CD4-positive, alpha-beta T cell treated with Interleukin-2 at 100 ng/mL for 4 hours (primary cell): ENCODE measurements around the gene SYPL1.
"Not testable (repeated sequence)": the region's sequence is repeated elsewhere in the genome, so short reads cannot be mapped to it uniquely, and the experiment has no call there.

Experiments used
- DNase-seq: peaks from one replicate; pipeline ENCODE4 v3.0.0-alpha.2; 2020; ENCODE audit warnings: low spot score

Gene SYPL1

DNA sequence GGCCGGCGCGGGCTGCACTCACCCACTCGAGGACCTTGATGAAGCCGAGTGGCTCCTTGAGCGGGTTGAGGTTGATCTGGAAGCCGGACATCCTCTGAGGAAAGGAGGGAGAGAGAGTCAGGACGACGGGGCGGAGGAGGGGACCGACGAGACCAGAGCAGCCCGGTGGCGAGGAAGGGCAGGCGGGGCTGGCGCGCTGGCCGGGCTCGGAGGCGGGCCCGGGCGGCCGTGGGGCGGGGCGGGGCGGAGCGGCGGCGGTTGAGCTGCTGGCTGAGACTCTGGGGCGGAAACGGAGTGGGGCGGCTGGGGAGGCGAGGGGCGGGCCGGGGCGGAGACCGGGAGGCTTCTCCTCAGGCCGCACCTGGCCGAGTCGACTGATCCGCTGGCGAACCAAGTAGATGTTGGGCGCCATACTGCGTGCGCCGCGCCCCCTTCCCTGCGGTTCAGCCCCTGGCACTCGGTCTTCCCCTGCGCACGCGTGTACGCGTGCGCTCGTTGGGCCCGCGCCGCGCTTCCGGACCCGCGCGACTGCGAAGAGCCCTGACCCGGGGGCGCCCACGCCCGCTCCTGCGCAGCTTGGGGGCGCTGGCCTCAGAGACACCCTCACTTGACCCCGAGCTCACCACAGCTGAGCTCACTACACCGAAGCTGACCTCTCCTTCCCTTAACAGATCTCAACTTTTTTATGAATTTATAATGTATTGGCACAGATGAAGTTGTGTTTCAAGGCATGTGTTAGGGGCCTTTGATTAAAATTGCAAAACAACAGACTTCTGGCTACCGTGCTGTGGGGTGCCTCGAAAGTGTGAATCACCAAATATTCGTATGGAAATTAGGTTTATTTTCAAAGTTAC is at the start of gene SYPL1:
Gene SYPL1 (minus strand): TSS at position 195 of the 854 bp plus-strand sequence. CDS start 104 bp downstream, at position 91.
- peak; percentile 93 for DNase-seq

DNA sequence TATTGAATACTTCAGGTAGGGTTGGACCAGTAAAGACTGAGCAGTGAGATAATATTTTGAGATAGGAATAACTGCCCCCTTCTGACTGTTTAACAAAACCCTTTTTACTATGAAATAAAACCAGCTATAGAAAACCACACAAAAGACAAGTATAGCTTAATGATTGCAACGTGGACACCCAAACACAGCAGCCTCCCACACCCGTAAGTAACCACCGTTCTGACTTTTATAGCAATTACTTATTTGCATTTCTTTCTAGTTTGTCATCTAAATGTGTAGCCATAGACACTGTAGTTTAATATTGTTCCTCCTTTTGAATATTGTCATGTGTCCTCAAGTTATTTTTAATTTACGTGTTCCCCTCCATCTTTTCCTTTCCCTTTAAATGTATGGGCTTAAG is 42.9 kb upstream of the SYPL1 start:
- no peak for DNase-seq

DNA sequence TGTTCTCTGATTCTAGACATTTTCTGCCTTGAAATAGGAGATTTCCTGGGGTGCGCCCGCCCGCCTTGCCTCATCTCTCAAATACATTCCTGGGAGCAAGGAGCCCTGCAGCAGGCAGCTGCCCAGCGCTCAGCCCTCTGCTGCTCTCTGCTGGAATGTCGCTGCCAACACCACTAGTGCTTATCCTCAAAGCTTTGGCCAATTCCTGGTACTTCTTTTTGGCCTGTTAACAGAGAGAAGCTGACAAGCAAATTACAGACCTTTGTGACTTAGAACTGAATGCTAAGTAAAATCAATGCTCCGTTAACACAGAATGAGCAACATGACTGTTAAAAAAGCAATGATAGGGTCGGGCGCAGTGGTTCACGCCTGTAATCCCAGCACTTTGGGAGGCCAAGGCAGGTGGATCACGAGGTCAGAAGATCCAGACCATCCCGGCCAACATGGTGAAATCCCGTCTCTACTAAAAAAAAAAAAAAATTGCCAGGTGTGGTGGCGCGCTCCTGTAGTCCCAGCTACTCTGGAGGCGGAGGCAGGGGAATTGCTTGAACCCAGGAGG is 41.9 kb upstream of the SYPL1 start:
- DNase-seq, result peak; percentile 76

DNA sequence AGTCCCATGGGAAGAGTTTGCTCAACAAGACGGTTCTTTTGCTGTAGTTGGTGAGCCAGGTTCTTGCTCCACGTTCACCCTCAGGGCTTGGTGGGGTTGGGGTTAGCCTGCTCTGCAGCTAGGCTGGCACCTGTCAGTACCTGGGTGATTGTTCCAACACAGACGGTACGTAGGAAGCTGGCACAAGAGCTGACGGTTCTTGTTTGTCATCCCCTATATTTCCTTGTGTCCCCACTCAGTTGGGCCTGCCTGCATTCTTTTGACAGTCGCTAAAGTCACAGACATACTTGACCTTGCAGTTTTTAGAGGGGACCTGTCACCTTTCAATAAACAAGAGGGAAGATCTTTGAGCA is 40.2 kb upstream of the SYPL1 start:
- DNase-seq, result no peak

DNA sequence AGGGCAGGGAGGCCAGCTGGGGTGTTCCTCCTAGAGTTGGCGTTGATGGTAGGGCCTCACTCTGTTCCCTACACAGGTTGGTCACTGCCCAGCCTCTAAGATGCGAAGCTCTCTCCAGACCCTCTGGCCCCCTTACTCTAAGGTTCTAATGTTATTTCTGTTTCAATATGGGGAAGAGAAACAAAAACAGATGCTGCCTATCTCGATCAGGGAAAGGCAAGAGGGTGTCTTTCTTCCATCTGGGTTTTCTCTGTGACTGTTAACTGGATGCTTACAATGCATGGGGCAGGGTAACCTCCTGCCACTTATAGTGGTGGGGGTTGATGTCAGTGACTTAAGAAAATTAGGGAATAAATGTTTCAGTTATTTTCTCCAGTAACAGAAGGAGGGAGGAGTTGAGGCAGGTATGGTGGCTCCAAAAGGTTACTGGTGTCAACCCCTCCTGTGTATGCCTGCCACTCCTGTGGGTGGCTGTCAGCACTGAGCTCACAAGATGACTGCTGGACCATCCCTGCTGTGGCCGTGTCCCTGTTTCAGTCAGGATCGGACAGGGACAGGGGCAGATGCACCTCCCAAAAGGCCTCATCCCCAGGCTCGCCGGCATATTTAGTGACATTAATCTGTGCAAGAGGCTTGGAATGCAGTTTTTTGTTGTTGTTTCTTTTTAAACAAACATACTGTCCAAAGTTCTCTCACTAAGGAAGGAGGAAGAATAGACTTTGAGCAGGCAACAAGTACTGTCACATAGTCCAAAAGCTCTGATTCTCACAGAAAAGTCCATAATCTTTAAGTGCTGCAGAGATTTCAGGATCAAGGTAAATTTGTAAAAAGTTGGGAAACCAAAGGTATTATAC is 39.6 kb upstream of the SYPL1 start:
- DNase-seq, result no peak

DNA sequence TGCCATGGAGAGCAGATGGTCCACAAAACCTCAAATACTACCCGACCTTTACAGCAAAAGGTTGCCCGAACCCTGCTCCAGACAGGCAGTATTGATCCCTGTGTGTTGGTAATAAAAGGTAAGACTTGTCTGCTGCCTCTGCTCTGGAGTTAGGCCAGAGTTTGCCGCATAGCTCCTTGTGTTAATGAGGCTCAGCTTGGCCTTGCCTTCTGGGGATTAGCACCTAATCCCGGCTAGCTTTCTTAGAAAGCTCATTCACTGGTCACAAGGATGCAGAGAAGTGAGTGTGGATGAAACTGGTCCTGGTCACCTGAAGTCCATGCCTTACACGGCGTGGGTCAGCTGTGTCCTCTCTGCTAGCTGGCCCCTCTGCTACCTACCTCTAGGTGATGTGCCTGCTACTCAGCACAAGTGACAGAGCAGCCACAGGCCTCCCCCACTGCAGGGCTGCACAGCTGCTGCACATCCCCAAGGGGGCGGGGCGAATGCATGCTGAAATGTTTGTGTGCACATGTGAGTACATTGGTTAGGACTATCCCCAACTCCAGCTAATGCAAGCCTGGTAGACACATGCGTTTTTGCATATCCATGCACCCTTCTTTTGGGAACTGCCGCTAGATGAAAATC is 31.7 kb upstream of the SYPL1 start:
- DNase-seq, result no peak

DNA sequence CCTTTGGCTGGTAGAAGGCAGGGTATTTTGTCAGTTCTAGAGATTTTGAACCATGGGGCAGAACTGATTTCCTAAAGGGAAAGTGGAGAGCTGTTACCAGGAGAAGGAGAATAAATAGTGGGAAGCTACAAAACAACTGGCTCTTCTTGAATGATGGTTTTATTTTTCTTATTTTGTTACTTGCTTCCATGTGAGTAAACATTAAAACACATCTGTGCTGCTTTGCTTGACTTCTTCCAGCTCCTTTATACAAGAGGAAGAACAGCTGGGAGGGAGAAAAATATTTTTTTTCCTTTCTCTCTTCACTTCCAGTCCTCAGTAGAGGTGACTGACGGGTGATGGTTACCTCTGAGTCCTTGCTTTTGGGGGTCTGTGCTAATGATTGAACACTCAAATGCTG is 30.0 kb upstream of the SYPL1 start:
- DNase-seq, result no peak

DNA sequence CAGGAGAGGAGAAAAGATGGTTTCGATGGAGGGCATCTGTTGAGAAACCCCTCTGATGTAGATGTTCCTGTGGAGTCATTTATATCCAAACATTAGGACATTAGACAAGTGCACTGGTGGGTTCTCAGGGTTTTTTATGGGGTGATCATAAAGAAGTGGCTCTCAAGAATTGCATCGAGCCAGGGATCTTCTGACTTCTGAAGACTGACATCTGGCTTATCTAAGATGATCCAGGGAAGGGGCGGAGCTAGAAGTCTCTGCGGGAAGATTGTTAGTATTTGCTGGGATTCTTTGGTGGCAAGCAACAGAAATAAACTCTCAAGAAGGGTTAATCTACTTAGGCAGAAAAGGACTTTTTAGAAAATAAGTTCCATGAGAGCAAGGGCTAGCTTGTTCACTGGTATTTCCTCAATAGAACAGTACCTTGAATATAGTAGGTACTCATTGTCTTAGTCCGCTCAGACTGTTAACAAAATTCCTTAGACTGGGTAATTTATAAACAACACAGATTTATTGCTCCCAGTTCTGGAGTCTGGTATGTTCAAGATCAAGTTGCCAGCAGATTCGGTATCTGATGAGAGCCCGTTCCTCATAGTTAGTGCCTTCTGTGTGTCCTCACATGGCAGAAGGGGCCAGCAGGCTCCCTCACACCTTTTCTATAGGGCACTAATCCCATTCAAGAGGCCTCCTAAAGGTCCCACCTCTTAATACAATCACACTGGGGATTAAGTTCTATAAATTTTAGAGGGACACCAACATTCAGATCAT is 28.5 kb upstream of the SYPL1 start:
- no peak for DNase-seq

DNA sequence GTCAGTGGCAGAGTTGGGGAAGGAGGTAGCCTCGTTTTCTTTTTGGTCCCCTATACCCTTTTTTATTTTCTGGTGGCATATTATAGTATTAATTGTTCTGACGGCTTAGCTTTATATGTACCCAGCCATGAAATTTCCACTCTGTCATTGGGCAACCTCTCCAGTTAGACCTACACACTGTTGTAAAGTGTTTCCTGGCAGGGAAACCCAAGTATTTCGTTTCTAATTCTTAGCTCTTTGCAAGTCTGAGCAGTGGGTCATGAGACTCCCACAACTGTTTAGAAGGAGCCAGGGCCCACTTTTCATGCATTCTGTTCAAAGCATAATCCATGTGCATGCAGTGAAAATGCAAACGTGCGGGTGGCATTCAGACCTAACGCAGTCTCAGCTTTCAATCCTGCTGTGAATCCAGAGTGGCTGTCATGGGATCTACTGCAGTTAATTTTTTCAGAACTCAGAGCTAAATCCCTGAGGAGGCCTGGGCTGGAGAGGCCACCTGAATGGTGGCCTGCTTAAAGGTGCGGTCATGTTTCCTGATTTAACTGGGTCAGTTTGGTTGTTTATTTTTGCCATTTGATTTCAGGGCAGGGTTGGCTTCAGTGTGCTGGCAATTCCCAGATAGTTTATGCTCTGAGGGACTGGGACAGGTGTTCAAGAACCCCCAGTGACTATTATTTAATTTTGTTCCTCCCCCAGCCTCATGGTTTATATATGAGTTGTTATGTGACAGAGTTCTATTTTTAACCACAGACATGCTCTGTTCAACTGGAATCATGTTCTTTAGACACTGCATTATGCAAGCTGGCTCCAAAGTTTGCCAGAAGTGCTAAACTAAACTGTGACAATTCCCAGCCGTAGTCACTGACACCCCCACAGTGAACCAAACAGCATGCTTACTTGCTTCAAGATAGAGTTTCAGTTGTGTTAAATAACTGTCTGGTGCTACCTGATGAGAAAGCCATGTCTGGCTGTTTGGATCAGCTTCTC is 27.4 kb upstream of the SYPL1 start:
- no peak for DNase-seq

DNA sequence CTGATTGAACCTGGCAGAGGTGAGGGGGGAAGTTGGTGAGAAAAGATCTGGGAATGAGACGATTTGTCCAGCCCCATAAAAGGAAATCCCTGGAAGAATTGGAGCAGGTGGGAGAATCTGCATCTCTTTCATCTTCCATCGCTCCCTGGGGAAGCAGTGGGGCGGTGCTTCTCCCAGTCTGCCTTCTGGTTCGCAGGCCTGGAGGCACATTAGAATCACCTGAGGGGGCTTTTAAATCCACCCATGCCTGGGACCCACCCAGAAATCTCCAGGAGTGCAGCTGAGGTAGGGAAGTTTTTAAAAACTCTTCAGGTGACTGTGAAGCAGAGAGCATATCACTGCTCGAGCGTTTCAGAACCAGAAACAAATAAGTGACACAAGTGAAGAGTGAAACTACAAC is 26.7 kb upstream of the SYPL1 start:
- no peak for DNase-seq

DNA sequence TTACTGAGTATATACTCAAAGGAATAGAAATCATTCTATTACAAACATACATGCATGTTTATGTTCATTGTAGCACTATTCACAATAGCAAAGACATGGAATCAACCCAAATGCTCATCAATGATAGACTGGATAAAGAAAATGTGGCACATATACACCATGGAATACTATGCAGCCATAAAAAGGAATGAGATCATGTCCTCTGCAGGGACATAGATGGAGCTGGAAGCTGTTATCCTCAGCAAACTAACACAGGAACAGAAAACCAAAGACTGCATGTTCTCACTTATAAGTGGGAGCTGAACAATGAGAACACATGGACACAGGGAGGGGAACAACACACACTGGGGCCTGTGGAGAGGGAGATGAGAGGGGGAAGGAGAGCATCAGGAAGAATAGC is 26.1 kb upstream of the SYPL1 start:
- DNase-seq, result not testable (repeated sequence)

DNA sequence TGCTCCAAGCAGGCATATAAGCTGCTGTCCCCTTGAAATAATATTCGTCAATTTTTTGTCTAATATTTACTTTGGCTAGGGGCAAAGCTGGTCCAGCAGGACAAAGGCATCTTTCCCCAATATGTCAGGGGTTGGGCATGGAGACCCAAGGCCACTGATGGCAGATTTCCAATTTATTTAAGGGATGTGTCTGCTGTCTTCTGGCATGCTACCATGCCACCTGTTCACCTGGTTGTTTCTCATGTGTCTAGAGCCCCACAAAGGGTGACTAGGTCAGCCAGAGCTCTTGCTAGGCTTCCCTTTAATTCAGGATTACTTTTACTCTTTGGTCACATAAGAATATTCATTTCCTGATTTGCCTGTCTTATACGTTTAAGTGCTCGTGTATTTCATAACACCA is 22.1 kb upstream of the SYPL1 start:
- no peak for DNase-seq

DNA sequence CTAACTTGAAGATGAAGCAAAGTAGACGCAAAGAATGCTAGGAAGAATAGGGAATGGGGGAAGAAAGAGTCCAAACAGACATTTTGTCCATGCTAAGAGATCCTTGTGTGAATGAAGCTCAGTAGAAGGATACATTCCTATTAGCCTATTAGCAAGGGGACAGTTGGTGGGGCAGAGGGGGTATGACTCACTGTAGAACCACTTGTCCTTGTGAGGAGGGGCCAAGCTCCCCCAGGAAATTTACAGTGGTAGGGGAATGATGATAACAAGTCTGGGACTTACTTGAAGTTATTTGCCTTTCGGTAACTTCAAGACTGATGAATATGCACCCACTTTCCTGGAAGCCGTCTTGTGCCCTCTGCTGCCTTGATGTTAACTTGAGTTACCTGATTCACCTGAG is 17.2 kb upstream of the SYPL1 start:
- DNase-seq, result no peak

DNA sequence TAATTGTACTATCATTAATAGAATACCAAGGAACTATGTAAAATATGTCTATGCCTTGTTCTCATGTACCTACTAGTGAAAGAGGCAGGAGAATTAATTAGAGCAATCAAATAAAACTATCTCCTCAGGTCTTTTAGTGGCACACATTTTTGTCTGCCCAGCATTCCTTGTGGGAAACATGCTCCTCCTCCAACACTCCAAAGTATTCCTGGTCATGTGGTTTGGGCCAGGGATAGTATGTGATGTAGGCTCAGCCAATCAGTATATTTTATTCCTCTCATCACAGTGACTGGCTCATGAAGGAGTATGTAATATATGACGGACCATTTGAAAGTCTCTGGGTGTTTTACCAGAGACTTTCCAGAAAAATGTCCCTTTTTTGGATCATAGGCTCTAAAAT is 16.7 kb upstream of the SYPL1 start:
- DNase-seq, result no peak

DNA sequence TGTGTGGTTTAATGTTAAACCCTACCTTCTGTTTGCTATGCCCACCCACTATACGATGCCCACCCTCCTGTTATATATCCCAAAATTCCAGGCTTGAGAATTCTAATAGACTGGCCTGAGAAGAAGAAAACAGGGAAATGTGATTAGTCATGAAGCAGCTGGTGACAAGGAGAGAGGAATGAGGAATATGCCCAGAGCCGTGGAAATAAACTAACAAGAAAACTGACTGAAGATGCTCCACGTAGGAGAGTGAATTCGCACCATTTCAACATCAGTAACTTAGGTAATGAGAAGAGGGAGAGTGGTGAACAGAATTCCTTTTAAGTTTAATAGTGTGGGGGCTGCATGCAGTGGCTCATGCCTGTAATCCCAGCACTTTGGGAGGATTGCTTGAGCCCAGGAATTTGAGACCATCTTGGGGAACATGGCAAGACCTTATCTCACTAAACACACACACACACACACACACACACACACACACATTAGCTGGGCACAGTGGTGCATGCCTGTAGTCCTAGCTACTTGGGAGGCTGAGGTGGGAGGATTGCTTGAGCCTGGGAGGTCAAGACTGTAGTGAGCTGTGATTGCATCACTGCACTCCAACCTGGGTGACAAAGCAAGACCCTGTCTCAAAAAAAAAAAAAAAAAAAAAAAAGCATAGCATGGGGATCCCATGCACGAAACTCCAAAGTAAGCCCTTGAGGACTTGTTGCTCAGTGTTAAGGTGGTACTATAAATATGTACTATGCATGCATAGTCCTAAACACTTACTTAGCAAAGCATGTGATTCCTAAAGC is 16.1 kb upstream of the SYPL1 start:
- DNase-seq, result no peak

DNA sequence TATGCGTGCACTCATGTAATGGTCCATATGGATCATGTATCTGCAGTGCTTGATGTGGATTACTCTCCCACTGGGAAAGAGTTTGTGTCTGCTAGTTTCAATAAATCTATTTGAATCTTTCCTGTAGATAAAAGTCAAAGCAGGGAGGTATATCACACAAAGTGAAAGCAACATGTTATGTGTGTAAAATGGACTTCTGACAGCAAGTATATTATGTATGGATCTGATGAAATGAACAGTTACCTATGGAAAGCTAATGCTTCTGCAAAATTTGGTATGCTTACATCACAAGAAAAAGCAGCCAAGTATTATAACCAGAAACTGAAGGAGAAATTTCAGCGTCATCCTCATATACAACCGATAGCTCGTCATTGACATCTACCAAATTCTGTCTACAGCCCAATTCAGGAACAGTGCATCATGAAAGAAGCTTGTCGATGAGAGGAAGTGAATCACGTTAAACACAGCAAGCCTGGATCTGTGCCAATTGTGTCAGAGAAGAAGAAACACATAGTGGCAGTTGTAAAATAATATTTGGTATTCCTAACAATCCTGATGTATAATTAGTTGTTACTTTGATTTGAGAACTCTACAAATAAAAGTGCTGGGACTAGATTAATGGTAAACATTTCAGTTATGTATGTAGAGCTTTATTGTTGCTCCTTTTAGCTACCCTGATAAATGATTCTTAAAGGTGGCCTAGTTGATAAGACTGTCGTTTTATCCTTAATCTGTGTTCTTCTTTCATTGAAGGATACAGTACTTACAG is 14.2 kb upstream of the SYPL1 start:
- DNase-seq, result peak; percentile 72

DNA sequence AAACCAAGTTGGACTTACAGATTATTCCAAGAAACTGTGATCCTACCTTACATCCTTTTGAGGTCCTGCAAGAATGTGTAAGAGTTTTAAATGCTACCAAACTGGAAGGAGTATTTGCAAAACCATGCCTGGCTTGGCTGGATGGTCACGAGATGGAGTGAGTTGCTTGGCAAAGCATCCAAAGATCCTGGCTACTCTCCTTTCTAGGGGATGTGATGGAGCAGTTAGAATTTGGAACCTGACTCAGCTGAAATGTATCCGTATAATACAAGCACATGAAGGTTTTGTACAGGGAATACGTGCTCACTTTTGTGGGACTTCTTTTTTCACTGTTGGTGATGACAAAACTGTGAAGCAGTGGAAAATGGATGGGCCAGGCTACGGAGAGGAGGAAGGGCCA is 13.3 kb upstream of the SYPL1 start:
- DNase-seq, result no peak

DNA sequence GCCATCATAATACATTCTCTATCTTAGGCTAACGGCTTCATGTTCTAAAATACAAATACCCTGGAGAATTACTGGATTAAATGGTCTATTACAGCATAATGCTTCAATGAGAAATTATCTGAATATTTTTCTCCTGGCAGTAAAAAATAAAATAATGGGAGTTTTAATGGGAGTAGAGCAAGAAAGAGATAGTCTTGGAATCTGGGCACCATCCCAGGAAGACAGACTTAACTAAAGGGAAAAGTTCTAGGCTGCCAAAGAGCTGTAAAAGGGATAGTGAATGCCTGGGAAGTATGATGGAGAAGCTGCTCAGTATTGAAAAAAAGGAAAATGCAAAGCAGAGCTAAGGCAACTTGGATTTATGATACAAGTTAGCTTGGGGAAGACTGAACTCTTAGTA is 12.1 kb upstream of the SYPL1 start:
- no peak for DNase-seq

DNA sequence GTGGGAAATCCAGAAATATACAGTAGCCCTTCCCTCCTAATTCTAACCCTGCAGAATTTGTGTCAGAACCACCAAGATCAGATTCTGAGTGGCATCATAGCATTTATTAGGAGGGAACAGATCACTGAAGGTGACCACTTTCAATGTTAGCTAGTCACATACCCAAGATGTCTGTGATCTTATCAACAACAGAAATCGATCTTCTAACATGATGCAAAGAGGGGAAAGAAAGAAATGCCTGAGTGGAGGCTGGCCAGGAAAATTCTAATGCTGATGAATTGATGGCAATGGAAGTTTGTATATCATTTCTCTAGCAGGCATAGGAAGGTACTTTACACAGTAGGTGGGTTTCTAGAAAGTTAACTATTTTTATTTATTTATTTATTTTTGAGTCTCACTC is 10.6 kb upstream of the SYPL1 start:
- DNase-seq, result no peak
